Measurements from ENCODE around the gene KPNA5. TPM values are rescaled to one million over a fixed set of nuclear protein-coding genes. Genes with fewer than 3 reads are reported as not detected.
"Not testable (repeated sequence)": the region's sequence is repeated elsewhere in the genome, so short reads cannot be mapped to it uniquely, and the experiment has no call there.

KPNA5 gene
- polyA plus RNA-seq = 10 to 100 TPM in 1 of 3 donors, 1 to 10 TPM in 2; 5.7 to 19.0 (median 8.4) TPM

- Mint-ChIP-seq H3K27ac (peak within 1 kb of the TSS; percentile 89 to 99 (median 98)), H3K36me3 (peaks cover 8 to 12% (median 9%) of the 10 kb centered on the region in 3 donors), H3K4me1 (peaks cover 44 to 53% of the 10 kb centered on the region in 2 donors), H3K27me3 (ENCODE audit: low read depth in 3 of 3) (peaks cover 0 to 10% (median 2%) of the 10 kb centered on the region in 3 donors), H3K4me3 (peak within 1 kb of the TSS; percentile 95 to 98 (median 97)), H3K9me3 (no peaks in the 10 kb centered on the region)
- DNase-seq = peak; percentile 85 to 88 (median 86)
These were observed at the start of gene KPNA5 for GRCh38 chr6:116680880-116681672. KPNA5 (plus strand) TSS chr6:116681211; CDS start chr6:116681335, 124 bp downstream.

DNA sequence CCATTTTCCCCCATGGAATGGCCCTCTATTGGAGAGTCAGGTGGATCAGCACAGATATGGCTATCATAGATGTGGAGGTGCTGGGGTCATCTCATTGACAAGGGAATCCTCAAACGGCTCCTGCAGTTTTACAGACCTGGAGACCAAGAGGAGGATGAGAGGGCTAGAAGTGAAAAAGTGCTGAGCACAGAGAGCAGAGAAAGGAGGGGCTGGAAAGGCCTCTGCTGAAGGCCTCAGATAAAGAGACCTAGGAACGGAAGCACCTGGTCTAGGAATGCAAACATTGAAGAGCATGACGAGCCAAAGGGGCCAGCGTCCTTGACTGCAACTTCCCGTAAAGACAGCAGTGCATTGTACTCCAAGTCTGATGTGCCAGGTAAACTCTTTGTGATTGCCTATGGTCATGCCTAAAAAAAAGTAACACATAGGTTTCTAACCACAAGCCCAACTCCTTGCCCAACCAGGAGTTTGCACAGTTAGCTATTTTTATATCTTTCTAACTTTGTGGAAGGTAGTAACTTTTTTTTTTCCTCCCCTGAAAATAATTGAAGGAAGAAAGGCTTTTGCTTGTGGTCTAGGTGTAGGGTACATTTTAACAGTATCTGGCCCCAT, 49.5 kb upstream of the KPNA5 start:
- H3K4me3 Mint-ChIP-seq = no peak overlapping the region
- H3K27ac Mint-ChIP-seq = peak overlapping the region in 3 of 6 donors; percentile 28 to 51 (median 42)
- H3K4me1 Mint-ChIP-seq = peaks cover 12 to 17% of the 10 kb centered on the region in 2 donors
- peaks cover 11 to 32% (median 13%) of the 10 kb centered on the region in 3 donors for H3K36me3 Mint-ChIP-seq
- no peaks in the 10 kb centered on the region for H3K27me3 Mint-ChIP-seq (ENCODE audit: low read depth in 3 of 3)
- no peaks in the 10 kb centered on the region for H3K9me3 Mint-ChIP-seq
- DNase-seq = no peak

- DNase-seq = no peak
- Mint-ChIP-seq H3K27ac (no peak overlapping the region), H3K4me1 (peaks cover 12 to 17% of the 10 kb centered on the region in 2 donors), H3K27me3 (ENCODE audit: low read depth in 3 of 3) (no peaks in the 10 kb centered on the region), H3K36me3 (peaks cover 11 to 34% (median 20%) of the 10 kb centered on the region in 3 donors), H3K4me3 (no peak overlapping the region), H3K9me3 (no peaks in the 10 kb centered on the region)
These were observed 47.3 kb upstream of the KPNA5 start for GRCh38 chr6:116633685-116634084.

GRCh38 chr6:116648156-116648555, 32.9 kb upstream of the KPNA5 start:
- Mint-ChIP-seq H3K36me3 (peaks cover 15 to 35% (median 22%) of the 10 kb centered on the region in 3 donors), H3K9me3 (no peaks in the 10 kb centered on the region), H3K27ac (peak overlapping the region in 1 of 6 donors; percentile 17), H3K4me3 (no peak overlapping the region), H3K27me3 (ENCODE audit: low read depth in 3 of 3) (no peaks in the 10 kb centered on the region), H3K4me1 (peaks cover 0 to 2% of the 10 kb centered on the region in 2 donors)
- no peak for DNase-seq

- no peak for DNase-seq
- peaks cover 0 to 2% of the 10 kb centered on the region in 2 donors for H3K4me1 Mint-ChIP-seq
- no peak overlapping the region for H3K4me3 Mint-ChIP-seq
- peaks cover 10 to 35% (median 22%) of the 10 kb centered on the region in 3 donors for H3K36me3 Mint-ChIP-seq
- no peaks in the 10 kb centered on the region for H3K9me3 Mint-ChIP-seq
- H3K27me3 Mint-ChIP-seq (ENCODE audit: low read depth in 3 of 3) = peaks cover 0 to 2% (median 0%) of the 10 kb centered on the region in 3 donors
- peak overlapping the region in 1 of 6 donors; percentile 25 for H3K27ac Mint-ChIP-seq
These were observed 31.9 kb upstream of the KPNA5 start for GRCh38 chr6:116649129-116649528.

GRCh38 chr6:116651916-116652315, 29.1 kb upstream of the KPNA5 start:
- Mint-ChIP-seq H3K36me3 (peaks cover 10 to 40% (median 23%) of the 10 kb centered on the region in 3 donors), H3K4me3 (no peak overlapping the region), H3K27me3 (ENCODE audit: low read depth in 3 of 3) (peaks cover 0 to 2% (median 0%) of the 10 kb centered on the region in 3 donors), H3K9me3 (no peaks in the 10 kb centered on the region), H3K4me1 (no peaks in the 10 kb centered on the region), H3K27ac (peak overlapping the region in 2 of 6 donors; percentile 9 to 36)
- DNase-seq = no peak

GRCh38 chr6:116661594-116661993, 19.4 kb upstream of the KPNA5 start:
- Mint-ChIP-seq H3K4me1 (peaks cover 39 to 60% of the 10 kb centered on the region in 2 donors), H3K36me3 (peaks cover 0 to 13% (median 6%) of the 10 kb centered on the region in 3 donors), H3K27me3 (ENCODE audit: low read depth in 3 of 3) (no peaks in the 10 kb centered on the region), H3K27ac (peak overlapping the region in 3 of 6 donors; percentile 37 to 71 (median 48)), H3K4me3 (no peak overlapping the region), H3K9me3 (no peaks in the 10 kb centered on the region)
- no peak for DNase-seq

- H3K27me3 Mint-ChIP-seq (ENCODE audit: low read depth in 3 of 3) = no peaks in the 10 kb centered on the region
- peak overlapping the region in 2 of 6 donors; percentile 6 to 42 for H3K27ac Mint-ChIP-seq
- H3K4me1 Mint-ChIP-seq = peaks cover 44 to 66% of the 10 kb centered on the region in 2 donors
- DNase-seq = no peak
- H3K9me3 Mint-ChIP-seq = no peaks in the 10 kb centered on the region
- H3K4me3 Mint-ChIP-seq = no peak overlapping the region
- H3K36me3 Mint-ChIP-seq = peaks cover 0 to 7% (median 6%) of the 10 kb centered on the region in 3 donors
These were observed 18.8 kb upstream of the KPNA5 start for GRCh38 chr6:116662202-116662601.

- H3K9me3 Mint-ChIP-seq = no peaks in the 10 kb centered on the region
- peaks cover 0 to 3% (median 0%) of the 10 kb centered on the region in 3 donors for H3K27me3 Mint-ChIP-seq (ENCODE audit: low read depth in 3 of 3)
- no peak for DNase-seq
- H3K4me1 Mint-ChIP-seq = peaks cover 54 to 77% of the 10 kb centered on the region in 2 donors
- no peak overlapping the region for H3K4me3 Mint-ChIP-seq
- peaks cover 0 to 7% (median 6%) of the 10 kb centered on the region in 3 donors for H3K36me3 Mint-ChIP-seq
- peak overlapping the region in 2 of 6 donors; percentile 0 to 4 for H3K27ac Mint-ChIP-seq
These were observed 17.7 kb upstream of the KPNA5 start for GRCh38 chr6:116663308-116663707.

DNA sequence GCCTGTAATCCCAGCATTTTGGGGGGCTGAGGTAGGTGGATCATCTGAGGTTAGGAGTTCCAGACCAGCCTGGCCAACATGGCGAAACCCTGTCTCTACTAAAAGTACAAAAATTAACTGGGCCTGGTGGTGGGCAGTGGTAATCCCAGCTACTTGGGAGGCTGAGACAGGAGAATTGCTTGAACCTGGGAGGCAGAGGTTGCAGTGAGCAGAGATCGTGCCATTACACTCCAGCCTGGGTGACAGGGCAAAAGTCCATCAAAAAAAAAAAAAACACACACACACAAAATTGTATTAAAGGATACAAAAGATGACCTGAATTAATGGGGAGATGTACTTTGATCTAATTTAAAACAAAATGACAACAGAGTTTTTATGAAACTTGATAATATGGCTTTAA, 16.8 kb upstream of the KPNA5 start:
- H3K27me3 Mint-ChIP-seq (ENCODE audit: low read depth in 3 of 3); H3K9me3 Mint-ChIP-seq; DNase-seq; H3K36me3 Mint-ChIP-seq: not testable (repeated sequence)
- H3K27ac Mint-ChIP-seq = peak overlapping the region in 2 of 6 donors; percentile 28 to 63
- peak overlapping the region in 1 of 5 donors; percentile 14 for H3K4me3 Mint-ChIP-seq
- H3K4me1 Mint-ChIP-seq = peaks cover 59 to 84% of the 10 kb centered on the region in 2 donors

DNA sequence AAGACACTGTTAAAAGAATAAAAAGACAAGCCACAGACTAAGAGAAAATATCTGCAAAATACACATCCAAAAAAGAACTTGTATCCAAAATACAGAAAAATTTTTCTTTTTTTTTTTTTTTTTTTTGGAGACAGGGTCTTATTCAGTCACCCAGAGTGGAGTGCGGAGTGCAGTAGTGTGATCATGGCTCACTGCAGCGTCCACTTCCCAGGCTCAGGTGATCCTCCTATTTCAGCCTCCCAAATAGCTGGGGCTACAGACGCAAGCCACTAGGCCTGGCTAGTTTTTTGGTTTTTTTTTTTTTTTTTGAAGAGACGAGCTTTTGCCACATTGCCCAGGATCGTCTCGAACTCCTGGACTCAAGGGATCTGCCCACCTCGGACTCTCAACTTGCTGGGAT, 15.5 kb upstream of the KPNA5 start:
- Mint-ChIP-seq H3K36me3 (no peaks in the 10 kb centered on the region), H3K4me1 (peaks cover 57 to 76% of the 10 kb centered on the region in 2 donors), H3K4me3 (peak overlapping the region in 4 of 5 donors; percentile 40 to 50 (median 44)), H3K9me3 (no peaks in the 10 kb centered on the region), H3K27ac (peak overlapping the region in 2 of 6 donors; percentile 36 to 62), H3K27me3 (ENCODE audit: low read depth in 3 of 3) (peaks cover 0 to 8% (median 4%) of the 10 kb centered on the region in 3 donors)
- DNase-seq = no peak

DNA sequence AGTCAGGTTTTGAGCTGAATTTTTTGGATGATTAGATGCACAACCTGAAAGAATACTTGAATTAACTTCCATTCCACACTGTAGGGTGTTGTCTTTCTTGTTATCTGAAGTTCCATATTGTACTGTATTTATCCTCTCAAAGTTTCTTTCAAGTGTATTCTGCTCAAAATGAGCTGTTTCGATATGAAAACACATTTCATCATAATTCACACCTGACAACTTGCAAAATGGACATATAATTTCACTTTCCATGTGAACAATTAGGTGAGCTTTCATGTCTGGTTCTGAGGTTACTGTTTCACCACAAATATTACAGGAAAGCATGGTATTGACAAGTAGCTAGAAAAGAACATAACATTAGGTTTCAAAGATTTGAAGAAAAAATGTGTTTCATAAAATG, 14.1 kb upstream of the KPNA5 start:
- Mint-ChIP-seq H3K9me3 (no peaks in the 10 kb centered on the region), H3K4me3 (peak overlapping the region; percentile 51 to 66 (median 56)), H3K27ac (peak overlapping the region in 5 of 6 donors; percentile 36 to 99 (median 58)), H3K4me1 (peaks cover 51 to 67% of the 10 kb centered on the region in 2 donors), H3K36me3 (no peaks in the 10 kb centered on the region), H3K27me3 (ENCODE audit: low read depth in 3 of 3) (peaks cover under 1 to 8% (median 4%) of the 10 kb centered on the region in 3 donors)
- peak in 1 of 3 donors; percentile 10 for DNase-seq

DNA sequence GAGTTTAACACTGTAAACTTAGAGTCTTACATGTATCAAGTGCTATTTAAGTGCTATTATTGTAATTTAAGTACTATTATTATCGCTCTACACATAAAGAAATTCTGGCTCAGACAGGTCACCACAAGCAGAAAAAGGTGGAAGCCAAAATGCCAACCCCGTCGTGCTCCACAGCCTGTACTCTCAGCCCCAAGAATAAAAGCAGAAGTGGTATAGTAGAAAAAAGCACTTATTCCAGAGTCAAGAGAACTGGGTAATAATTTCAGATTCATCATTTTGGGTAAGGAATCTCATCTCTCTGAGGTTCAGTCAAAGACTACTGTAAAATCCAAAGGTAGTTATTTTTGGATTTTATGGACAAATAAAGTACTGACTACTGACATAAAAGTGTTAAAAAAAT, 13.4 kb upstream of the KPNA5 start:
- Mint-ChIP-seq H3K27me3 (ENCODE audit: low read depth in 3 of 3) (peaks cover 3 to 8% (median 4%) of the 10 kb centered on the region in 3 donors), H3K4me1 (peaks cover 44 to 59% of the 10 kb centered on the region in 2 donors), H3K4me3 (peak overlapping the region; percentile 97 to 99 (median 99)), H3K36me3 (no peaks in the 10 kb centered on the region), H3K27ac (peak overlapping the region; percentile 94 to 99 (median 99)), H3K9me3 (no peaks in the 10 kb centered on the region)
- no peak for DNase-seq

- no peak overlapping the region for H3K27ac Mint-ChIP-seq
- peaks cover 0 to 1% (median 0%) of the 10 kb centered on the region in 6 donors for H3K9me3 Mint-ChIP-seq
- peaks cover 15 to 18% of the 10 kb centered on the region in 2 donors for H3K4me1 Mint-ChIP-seq
- no peaks in the 10 kb centered on the region for H3K36me3 Mint-ChIP-seq
- H3K4me3 Mint-ChIP-seq = no peak overlapping the region
- DNase-seq = no peak
- H3K27me3 Mint-ChIP-seq (ENCODE audit: low read depth in 3 of 3) = peaks cover 3 to 8% (median 6%) of the 10 kb centered on the region in 3 donors
These were observed 8.7 kb upstream of the KPNA5 start for GRCh38 chr6:116672306-116672705.
